GM10847 (cell line): ENCODE measurements around the gene EIF2B2.

ENCODE experiments used
- POLR2A ChIP-seq: IDR thresholded peaks from 2 replicates; pipeline ENCODE4 v1.6.1; 2011; ENCODE audit not compliant: insufficient read length; ENCODE audit errors: extremely low read depth

Gene EIF2B2

GRCh38 chr14:75010472-75011093 is 7.9 kb downstream of the EIF2B2 start:
- no peak for TF ChIP-seq POLR2A

GRCh38 chr14:75011356-75011994 is 8.8 kb downstream of the EIF2B2 start:
- TF ChIP-seq POLR2A: no peak

GRCh38 chr14:75013290-75013689 is 10.6 kb downstream of the EIF2B2 start:
- TF ChIP-seq POLR2A: no peak

- no peak for TF ChIP-seq POLR2A
Observed at GRCh38 chr14:75015496-75015895, 12.8 kb downstream of the EIF2B2 start.

- no peak for TF ChIP-seq POLR2A
Observed at GRCh38 chr14:75016815-75017214, 14.1 kb downstream of the EIF2B2 start.

GRCh38 chr14:75018694-75019093 is 16.0 kb downstream of the EIF2B2 start:
- TF ChIP-seq POLR2A: no peak

GRCh38 chr14:75022655-75023054 is 19.9 kb downstream of the EIF2B2 start:
- no peak for TF ChIP-seq POLR2A

GRCh38 chr14:75023108-75023507 is 20.4 kb downstream of the EIF2B2 start:
- no peak for TF ChIP-seq POLR2A

- no peak for TF ChIP-seq POLR2A
Observed at GRCh38 chr14:75025082-75025481, 22.4 kb downstream of the EIF2B2 start.

GRCh38 chr14:75025876-75026275 is 23.2 kb downstream of the EIF2B2 start:
- TF ChIP-seq POLR2A: no peak

GRCh38 chr14:75030147-75030546 is 27.4 kb downstream of the EIF2B2 start:
- no peak for TF ChIP-seq POLR2A

- TF ChIP-seq POLR2A: no peak
Observed at GRCh38 chr14:75032939-75033338, 30.2 kb downstream of the EIF2B2 start.

GRCh38 chr14:75040507-75040906 is 37.8 kb downstream of the EIF2B2 start:
- TF ChIP-seq POLR2A: no peak

GRCh38 chr14:75040959-75041358 is 38.2 kb downstream of the EIF2B2 start:
- no peak for TF ChIP-seq POLR2A

GRCh38 chr14:75041613-75042012 is 38.9 kb downstream of the EIF2B2 start:
- TF ChIP-seq POLR2A: no peak

- no peak for TF ChIP-seq POLR2A
Observed at GRCh38 chr14:75042035-75042434, 39.3 kb downstream of the EIF2B2 start.

- no peak for TF ChIP-seq POLR2A
Observed at GRCh38 chr14:75044322-75044721, 41.6 kb downstream of the EIF2B2 start.
